ENCODE results near the gene ADA.

ADA gene

DNA sequence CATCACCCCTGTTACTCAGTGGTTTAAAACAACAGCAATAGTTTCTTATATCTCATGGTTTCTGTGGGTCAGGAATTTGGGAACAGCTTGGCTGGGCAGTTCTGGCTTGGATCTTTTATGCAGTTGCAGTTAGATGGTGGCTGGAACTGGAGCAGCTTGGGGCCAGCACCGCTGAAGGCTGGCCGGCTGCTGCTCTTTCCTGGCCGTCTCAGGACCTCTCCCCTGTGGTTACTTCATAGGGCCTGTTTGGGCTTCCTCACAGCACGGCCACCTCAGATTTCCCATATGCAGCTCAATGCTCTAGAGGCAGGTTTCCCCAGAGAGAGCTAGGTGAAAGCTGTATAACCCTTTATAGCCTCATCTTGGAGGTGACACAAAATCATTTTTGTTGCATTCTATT lies 53.6 kb downstream of the ADA start:
- H3K27me3 Mint-ChIP-seq (ENCODE audit: low read depth, poor library complexity), result no peaks in the 10 kb centered on the region
- TF ChIP-seq CTCF (IDR thresholded peaks at IDR 0.05), result no peak
- H3K4me3 Mint-ChIP-seq, result no peak overlapping the region
- no peaks in the 10 kb centered on the region for H3K9me3 Mint-ChIP-seq
- H3K36me3 Mint-ChIP-seq (ENCODE audit: low read depth), result no peaks in the 10 kb centered on the region
- peak overlapping the region; percentile 30 for H3K27ac Mint-ChIP-seq
- H3K4me1 Mint-ChIP-seq, result no peaks in the 10 kb centered on the region
- DNase-seq, result no peak

DNA sequence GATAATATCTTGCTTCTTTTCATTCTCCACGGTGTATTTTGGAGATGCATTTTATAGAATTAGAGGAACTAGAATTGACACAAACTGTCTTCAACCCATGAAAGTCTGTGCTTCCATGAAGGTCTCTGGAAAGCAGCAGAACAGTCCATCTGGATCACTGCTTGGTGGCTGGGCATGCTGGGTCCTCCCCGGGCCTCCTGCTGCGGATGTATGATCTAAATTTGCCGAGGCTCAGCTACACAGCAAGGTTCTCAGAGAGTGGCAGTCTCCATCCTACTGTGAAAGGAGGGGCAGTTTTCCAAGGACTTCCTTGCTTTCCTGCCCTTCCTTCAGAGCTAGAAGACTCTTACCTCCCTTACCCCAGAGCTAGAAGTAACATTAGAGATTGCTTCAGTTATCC lies 54.0 kb downstream of the ADA start:
- no peaks in the 10 kb centered on the region for H3K4me1 Mint-ChIP-seq
- no peaks in the 10 kb centered on the region for H3K27me3 Mint-ChIP-seq (ENCODE audit: low read depth, poor library complexity)
- no peak for TF ChIP-seq CTCF (IDR thresholded peaks at IDR 0.05)
- no peak for DNase-seq
- no peaks in the 10 kb centered on the region for H3K9me3 Mint-ChIP-seq
- no peak overlapping the region for H3K4me3 Mint-ChIP-seq
- H3K27ac Mint-ChIP-seq, result no peak overlapping the region
- peaks cover 4% of the 10 kb centered on the region for H3K36me3 Mint-ChIP-seq (ENCODE audit: low read depth)

- Mint-ChIP-seq H3K27me3 (ENCODE audit: low read depth, poor library complexity) (no peaks in the 10 kb centered on the region), H3K4me1 (no peaks in the 10 kb centered on the region), H3K27ac (no peak overlapping the region), H3K9me3 (no peaks in the 10 kb centered on the region), H3K36me3 (ENCODE audit: low read depth) (peaks cover 4% of the 10 kb centered on the region), H3K4me3 (no peak overlapping the region)
- no peak for TF ChIP-seq CTCF (IDR thresholded peaks at IDR 0.05)
- DNase-seq, result no peak
Observed at GRCh38 chr20:44596876-44597275, 54.6 kb downstream of the ADA start.

GRCh38 chr20:44596010-44596409 lies 55.5 kb downstream of the ADA start:
- TF ChIP-seq CTCF (IDR thresholded peaks at IDR 0.05), result no peak
- Mint-ChIP-seq H3K27ac (peak overlapping the region; percentile 14), H3K9me3 (no peaks in the 10 kb centered on the region), H3K27me3 (ENCODE audit: low read depth, poor library complexity) (no peaks in the 10 kb centered on the region), H3K36me3 (ENCODE audit: low read depth) (peaks cover 8% of the 10 kb centered on the region), H3K4me3 (no peak overlapping the region), H3K4me1 (no peaks in the 10 kb centered on the region)
- no peak for DNase-seq

DNA sequence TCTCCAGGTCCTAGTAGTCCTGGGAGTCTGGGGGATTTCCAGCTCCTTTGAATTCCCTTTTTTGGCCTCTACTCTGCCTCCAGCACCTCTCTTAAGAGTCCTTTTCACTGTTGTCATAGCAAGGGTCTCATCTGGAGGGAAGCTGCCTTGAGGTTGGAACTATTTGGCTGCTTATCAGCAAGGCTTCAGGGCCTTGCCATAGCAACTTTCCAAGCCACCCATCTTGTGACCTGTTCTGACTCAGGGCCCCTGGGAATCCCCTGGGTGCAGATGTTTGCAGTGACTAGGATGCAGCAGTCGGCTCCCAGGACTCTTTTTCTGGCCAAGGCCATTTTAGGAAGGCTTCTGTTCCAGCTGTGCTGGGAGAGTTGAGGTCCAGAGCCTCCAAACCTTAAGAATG lies 56.8 kb downstream of the ADA start:
- Mint-ChIP-seq H3K4me3 (no peak overlapping the region), H3K27me3 (ENCODE audit: low read depth, poor library complexity) (no peaks in the 10 kb centered on the region), H3K4me1 (no peaks in the 10 kb centered on the region), H3K36me3 (ENCODE audit: low read depth) (peaks cover 21% of the 10 kb centered on the region), H3K27ac (no peak overlapping the region), H3K9me3 (no peaks in the 10 kb centered on the region)
- no peak for DNase-seq
- no peak for TF ChIP-seq CTCF (IDR thresholded peaks at IDR 0.05)

DNA sequence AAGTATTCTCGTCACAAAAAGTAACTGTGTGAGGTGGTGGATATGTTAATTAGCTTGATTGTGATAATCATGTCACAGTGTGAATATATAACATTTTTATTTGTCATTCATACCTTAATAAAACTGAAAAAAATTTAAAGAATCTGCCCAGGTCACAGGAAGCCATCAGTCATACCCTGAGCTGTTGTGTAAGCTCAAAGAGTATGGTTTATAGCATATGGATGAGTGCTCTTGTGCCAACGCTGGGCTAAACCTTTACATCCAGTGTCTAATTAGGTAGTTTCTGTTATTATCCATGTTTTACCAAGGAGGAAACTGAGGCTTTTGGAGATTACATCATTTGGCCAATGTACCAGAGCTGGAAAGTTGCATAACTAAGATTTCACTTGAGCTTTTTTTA lies 57.7 kb downstream of the ADA start:
- no peak for TF ChIP-seq CTCF (IDR thresholded peaks at IDR 0.05)
- no peaks in the 10 kb centered on the region for H3K9me3 Mint-ChIP-seq
- H3K4me3 Mint-ChIP-seq, result no peak overlapping the region
- no peak for DNase-seq
- no peaks in the 10 kb centered on the region for H3K4me1 Mint-ChIP-seq
- no peak overlapping the region for H3K27ac Mint-ChIP-seq
- peaks cover 23% of the 10 kb centered on the region for H3K36me3 Mint-ChIP-seq (ENCODE audit: low read depth)
- H3K27me3 Mint-ChIP-seq (ENCODE audit: low read depth, poor library complexity), result no peaks in the 10 kb centered on the region

Data from nephron progenitor cell (in vitro differentiated cells).